Choroid plexus epithelial cell (primary cell): ENCODE data around the gene OR2V2.
"Not testable (repeated sequence)": the region's sequence is repeated elsewhere in the genome, so short reads cannot be mapped to it uniquely, and the experiment has no call there.

Experiments
- DNase-seq: peaks from one replicate; pipeline ENCODE4 v3.0.0-alpha.2; 2010; ENCODE audit warnings: low read depth
- H3K4me3 ChIP-seq: 2 replicates; pipeline ENCODE4 v1.5.1; 2011; ENCODE audit warnings: low read depth, mild to moderate bottlenecking, control low read depth, low read length, moderate library complexity
- TF ChIP-seq, protein P1 (sequence below): conservative IDR thresholded peaks from 2 replicates; pipeline ENCODE4 v1.5.1; 2011; ENCODE audit warnings: low read depth, mild to moderate bottlenecking, control low read depth, inconsistent platforms, low read length, moderate library complexity

OR2V2 gene, protein sequence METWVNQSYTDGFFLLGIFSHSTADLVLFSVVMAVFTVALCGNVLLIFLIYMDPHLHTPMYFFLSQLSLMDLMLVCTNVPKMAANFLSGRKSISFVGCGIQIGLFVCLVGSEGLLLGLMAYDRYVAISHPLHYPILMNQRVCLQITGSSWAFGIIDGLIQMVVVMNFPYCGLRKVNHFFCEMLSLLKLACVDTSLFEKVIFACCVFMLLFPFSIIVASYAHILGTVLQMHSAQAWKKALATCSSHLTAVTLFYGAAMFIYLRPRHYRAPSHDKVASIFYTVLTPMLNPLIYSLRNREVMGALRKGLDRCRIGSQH

DNA sequence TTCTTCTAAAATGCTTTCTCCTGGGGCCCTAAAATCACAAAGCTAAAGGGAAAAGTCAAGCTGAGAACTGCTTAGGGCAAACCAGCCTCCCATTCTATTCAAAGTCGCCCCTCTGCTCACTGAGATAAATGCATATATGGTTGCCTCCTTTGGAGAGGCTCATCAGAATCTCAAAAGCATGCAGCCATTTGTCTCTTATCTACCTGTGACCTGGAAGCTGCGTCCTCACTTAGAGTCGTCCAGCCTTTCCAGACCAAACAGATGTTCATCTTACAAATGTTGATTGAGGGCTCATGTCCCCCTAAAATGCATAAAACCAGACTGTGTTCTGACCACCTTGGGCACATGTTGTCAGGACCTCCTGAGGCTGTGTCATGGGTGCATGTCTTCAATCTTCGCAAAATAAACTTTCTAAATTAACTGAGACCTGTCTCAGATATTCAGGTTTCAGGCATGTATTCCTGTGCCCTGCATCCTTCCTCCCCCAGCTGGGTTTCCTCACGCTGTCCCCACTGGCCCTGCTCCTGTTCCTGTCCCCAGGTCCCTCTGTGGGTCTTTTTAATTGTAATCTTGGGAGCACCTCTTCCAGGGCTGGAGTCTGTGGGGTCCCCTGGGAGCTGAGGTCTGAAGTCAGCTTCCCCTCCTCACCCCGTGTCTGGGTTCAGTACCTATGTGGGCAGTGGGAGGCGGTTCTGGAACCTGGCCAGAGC is at the start of gene OR2V2:
OR2V2 (plus strand) TSS at position 660 of the 710 bp plus-strand sequence. CDS start 7,357 bp downstream, outside the sequence.
- not testable (repeated sequence) for DNase-seq, H3K4me3 ChIP-seq

DNA sequence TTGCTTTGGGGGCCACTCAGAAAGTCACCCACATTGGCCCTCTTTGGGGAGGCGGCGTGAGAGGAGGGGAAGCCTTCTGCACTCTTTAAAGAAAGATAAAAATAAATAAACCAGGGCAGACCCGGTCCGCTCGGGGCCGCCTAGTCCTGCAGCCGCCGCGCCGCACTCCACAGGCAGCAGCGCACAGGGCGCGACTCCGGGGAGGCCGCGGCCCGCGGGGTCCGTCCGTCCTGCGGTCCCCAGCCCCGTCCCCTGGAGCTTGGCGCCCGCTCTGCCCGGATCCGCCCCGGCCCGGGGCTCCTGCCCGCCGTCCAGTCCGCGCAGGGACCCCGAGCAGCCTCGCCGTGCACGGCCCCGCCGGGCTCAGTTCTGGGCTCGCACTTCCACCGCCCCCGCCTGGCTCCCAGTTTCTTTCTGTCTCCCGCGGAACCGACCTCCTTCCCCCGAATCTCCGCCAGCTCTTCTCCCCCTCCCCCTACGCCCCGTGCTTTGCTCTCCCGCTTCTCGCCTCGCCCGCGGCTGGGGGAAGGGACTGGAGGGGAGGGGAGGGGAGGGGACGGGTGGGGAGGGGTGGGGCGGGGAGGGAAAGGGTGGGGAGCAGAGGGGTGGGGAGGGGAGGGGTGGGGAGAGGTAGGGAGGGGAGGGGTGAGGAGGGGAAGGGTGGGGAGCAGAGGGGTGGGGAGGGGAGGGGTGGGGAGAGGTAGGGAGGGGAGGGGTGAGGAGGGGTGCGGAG is 49.5 kb upstream of the OR2V2 start:
- not testable (repeated sequence) for H3K4me3 ChIP-seq, DNase-seq

DNA sequence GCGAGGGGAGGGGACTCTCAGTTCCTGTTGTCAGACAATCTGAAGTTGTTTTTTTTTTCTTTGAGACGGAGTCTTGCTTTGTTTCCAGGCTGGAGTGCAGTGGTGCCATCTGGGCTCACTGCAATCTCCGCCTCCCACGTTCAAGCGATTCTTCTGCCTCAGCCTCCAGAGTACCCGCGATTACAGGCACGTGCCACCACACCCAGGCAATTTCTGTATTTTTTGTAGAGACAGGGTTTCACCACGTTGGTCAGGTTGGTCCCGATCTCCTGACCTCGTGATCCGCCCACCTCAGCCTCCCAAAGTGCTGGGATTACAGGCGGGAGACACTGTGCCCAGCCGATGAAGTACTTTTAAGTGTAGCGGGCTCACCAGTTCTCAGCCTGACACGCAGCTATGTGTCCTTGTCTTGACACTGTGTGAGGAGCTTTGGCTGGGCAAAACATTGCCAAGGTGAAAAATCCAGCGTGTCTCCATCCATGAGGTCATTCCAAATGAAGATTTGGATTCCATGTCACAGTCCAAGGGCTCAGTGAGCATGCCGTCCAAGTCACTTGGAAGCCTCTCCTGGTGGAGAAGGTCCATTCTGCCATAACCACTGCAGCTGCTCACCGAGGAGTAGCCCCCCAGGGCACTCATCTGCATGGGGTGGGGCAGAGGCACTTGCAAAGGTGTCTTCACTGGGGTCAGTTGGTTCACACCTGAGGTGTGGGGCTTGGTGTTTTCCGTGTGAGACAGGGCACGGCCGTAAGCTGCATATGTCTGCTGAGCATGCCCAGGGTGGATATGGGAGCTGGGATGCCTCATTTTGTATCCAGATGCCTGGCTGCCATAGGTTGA is 48.4 kb upstream of the OR2V2 start:
- no peak for DNase-seq
- no peak overlapping the region for H3K4me3 ChIP-seq
- TF ChIP-seq, protein P1, sequence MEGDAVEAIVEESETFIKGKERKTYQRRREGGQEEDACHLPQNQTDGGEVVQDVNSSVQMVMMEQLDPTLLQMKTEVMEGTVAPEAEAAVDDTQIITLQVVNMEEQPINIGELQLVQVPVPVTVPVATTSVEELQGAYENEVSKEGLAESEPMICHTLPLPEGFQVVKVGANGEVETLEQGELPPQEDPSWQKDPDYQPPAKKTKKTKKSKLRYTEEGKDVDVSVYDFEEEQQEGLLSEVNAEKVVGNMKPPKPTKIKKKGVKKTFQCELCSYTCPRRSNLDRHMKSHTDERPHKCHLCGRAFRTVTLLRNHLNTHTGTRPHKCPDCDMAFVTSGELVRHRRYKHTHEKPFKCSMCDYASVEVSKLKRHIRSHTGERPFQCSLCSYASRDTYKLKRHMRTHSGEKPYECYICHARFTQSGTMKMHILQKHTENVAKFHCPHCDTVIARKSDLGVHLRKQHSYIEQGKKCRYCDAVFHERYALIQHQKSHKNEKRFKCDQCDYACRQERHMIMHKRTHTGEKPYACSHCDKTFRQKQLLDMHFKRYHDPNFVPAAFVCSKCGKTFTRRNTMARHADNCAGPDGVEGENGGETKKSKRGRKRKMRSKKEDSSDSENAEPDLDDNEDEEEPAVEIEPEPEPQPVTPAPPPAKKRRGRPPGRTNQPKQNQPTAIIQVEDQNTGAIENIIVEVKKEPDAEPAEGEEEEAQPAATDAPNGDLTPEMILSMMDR, result no peak

DNA sequence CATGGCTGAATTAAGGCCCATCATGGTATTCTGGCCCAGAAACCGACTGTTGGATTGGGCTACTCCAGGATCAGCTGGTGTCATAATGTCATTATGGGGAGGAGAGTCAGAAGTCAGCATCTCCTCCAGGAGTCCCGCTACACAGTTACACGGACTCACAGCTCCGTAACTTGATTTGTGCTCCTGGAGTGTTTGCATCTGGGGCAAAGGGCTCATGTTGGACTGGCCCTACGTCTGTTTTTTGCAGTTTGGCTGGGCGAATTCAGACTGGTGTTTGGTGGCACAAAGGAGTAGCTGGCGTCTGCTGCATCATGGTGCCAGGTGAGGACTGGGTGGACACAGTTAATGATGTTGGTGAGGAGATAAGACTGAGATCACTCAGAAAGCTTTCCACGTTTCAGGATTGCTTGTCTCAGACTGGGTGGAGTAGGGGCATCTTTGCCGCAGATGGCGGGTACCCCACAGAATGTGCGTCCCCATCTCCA is 47.7 kb upstream of the OR2V2 start:
- no peak for DNase-seq
- TF ChIP-seq, protein P1, result no peak
- H3K4me3 ChIP-seq, result no peak overlapping the region

DNA sequence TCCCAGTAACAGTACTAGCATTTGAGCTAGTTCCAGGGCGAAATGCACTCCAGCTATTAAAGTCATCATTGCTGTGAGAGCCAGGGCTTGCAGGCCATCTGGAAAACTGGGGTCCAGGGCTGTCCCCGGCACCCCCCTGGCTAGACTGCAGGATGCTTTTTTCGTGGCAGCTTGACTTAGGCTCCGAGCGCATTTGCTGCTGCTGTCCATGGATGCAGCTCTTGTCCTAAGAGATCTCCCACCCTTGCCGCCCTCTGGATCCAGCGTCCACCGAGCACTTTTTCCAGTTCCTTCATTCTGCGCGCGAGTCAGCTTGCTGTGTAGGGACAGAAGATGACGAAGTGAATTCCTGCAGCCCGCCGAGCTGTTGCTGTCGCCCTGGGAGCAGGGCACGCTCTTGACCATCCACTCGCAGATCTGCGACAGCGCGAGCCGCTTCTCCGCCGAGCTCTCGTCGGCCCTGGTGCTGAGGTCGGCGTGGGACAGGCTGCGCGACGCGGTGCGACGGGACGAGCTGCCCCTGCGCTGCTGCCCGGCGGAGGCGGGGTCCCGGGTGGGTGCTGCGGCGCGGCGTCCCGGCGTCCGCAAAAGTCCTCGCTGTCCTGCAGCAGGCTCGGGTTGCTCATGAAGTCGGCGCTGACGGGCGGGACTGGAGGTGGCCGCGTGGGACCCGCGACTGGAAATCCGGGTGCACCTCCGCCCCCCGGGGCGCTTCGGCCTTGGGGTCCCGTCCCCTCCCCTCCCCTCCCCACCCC is 47.1 kb upstream of the OR2V2 start:
- DNase-seq, result peak; percentile 4
- H3K4me3 ChIP-seq, result no peak overlapping the region
- TF ChIP-seq, protein P1, result no peak

DNA sequence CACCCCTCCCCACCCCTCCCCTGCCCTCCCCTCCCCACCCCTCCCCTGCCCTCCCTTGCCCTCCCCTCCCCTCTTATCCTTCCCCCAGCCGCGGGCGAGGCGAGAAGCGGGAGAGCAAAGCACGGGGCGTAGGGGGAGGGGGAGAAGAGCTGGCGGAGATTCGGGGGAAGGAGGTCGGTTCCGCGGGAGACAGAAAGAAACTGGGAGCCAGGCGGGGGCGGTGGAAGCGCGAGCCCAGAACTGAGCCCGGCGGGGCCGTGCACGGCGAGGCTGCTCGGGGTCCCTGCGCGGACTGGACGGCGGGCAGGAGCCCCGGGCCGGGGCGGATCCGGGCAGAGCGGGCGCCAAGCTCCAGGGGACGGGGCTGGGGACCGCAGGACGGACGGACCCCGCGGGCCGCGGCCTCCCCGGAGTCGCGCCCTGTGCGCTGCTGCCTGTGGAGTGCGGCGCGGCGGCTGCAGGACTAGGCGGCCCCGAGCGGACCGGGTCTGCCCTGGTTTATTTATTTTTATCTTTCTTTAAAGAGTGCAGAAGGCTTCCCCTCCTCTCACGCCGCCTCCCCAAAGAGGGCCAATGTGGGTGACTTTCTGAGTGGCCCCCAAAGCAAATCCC is 46.2 kb upstream of the OR2V2 start:
- not testable (repeated sequence) for H3K4me3 ChIP-seq

DNA sequence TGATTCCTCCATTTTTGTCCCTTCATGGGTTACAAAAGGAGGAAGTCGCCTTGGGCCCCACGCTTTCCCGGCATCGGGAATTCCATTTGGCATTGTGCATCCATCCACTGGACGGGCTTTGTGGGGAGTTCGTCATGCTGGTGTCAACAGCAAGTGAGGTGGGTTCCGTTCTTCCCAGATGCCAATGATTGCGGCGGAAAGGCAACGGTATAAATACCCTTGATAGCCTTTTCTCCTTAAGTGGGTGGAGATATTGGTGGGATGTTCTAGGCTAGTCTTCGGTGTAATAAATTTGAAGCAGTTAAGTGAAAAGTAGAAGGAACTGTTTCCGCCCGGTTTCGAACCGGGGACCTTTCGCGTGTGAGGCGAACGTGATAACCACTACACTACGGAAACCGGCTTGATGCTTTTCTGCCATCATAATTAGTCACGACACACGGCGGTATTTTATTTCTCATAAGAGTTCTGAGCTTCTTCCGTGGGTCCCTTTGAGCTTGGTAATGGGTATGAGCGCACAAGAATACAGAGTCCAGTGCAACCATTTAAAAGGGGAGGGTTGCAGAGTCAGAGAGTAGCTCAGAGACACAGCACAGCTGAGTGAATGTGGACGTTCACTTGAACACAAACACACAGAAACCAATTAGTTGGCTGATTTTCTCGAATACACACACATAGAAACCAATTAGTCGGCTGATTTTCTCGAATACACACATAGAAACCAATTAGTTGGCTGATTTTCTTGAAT is 45.3 kb upstream of the OR2V2 start:
- H3K4me3 ChIP-seq, DNase-seq: not testable (repeated sequence)

More for the DNA sequence above, 46.2 kb upstream of the OR2V2 start:
- DNase-seq, result not testable (repeated sequence)

DNA sequence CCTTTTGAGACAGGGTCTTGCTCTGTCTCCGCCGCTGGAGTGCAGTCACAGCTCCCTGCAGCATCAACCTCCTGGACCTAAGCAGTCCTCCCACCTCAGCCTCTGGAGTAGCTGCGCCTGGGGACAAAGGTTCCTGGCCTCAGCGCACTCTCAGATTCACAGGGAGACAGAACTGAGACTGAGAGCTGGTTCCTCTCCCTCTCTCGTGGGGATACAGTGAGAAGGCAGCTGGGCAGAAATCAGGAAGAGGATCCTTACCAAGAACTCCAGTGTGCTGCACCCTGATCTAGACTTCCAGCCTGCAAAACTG is 43.2 kb upstream of the OR2V2 start:
- not testable (repeated sequence) for H3K4me3 ChIP-seq, DNase-seq

DNA sequence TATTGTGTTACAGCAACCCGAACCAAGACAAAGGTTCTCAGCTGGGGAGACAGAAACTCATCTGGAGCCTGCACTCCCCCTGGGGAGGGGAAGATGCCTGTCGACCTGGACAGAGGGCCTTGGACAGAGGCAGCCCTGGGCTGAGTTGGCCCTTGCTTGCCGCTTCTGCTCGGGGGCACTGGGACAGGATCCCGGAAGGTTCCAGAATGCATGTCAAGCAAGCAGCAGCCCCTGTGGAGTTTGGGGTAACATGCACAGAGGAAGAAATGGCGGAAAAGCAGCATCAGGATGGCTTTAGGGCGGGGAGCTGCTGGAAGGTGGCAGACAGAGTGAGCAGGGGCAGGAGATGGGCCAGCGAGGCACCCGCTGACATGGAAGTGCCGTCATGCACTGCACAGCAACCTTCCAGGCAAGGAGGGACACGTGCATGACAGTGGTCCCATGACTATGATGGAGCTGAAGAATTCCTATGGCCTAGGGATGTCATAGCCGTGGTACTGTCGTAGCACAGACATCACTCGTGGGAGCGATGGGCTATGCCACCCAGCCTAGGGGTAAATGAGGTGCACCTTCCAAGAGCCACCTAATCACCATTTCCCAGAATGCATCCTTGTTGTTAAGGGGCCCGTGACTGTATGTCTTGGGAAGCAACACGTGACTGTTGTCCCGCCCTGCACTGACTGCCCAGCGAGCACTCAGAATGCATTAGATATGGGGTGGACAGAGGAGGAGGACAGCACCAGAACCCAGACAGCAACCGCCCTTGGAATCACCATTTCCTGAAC is 42.6 kb upstream of the OR2V2 start:
- not testable (repeated sequence) for DNase-seq, H3K4me3 ChIP-seq
